ENCODE results near the gene DIP2C. TPM values are rescaled to one million over a fixed set of nuclear protein-coding genes. Genes with fewer than 3 reads are reported as not detected.

Gene DIP2C
- polyA plus RNA-seq, 3 donors: 0.11 TPM; not detected in 2

GRCh38 chr10:239109-239508 is 450.4 kb downstream of the DIP2C start:
- Histone ChIP-seq H3K4me3 (replicated peaks in 1 of 3; ENCODE audit: low read depth in 2 of 3, low read length in 3 of 3) (no peak overlapping the region), H3K79me2 (ENCODE audit: insufficient read depth, low read length) (no peaks in the 10 kb centered on the region), H3K9me3 (replicated peaks in 1 of 2; ENCODE audit: control insufficient read depth in 1 of 2, insufficient read depth in 1 of 2, low read length in 2 of 2) (no peaks in the 10 kb centered on the region), H2AFZ (ENCODE audit: insufficient read depth, low read depth, low read length, poor library complexity, severe bottlenecking) (no peak overlapping the region), H3K27ac (ENCODE audit: low read depth in 1 of 2, low read length in 2 of 2) (no peak overlapping the region), H3K36me3 (replicated peaks in 1 of 2; ENCODE audit: control insufficient read depth in 1 of 2, insufficient read depth in 2 of 2, low read length in 2 of 2) (peaks cover 2 to 50% of the 10 kb centered on the region in 2 donors), H3K27me3 (ENCODE audit: control insufficient read depth in 2 of 2, insufficient read depth in 2 of 2, low read length in 2 of 2) (no peaks in the 10 kb centered on the region), H3K4me2 (replicated peaks; ENCODE audit: extremely low read depth, low read length, poor library complexity, severe bottlenecking) (no peak overlapping the region), H4K20me1 (ENCODE audit: insufficient read depth, low read length) (no peaks in the 10 kb centered on the region), H3K9ac (ENCODE audit: insufficient read depth, low read length, poor library complexity, severe bottlenecking) (no peak overlapping the region), H3K4me1 (ENCODE audit: control insufficient read depth in 1 of 2, insufficient read depth in 2 of 2, low read length in 2 of 2) (no peaks in the 10 kb centered on the region)
- DNase-seq: no peak
- Mint-ChIP-seq H3K27ac (no peak overlapping the region), H3K27me3 (ENCODE audit: low read depth in 3 of 3) (peaks cover 0 to 2% (median 0%) of the 10 kb centered on the region in 3 donors), H3K36me3 (peaks cover 29 to 30% of the 10 kb centered on the region in 2 donors), H3K9me3 (no peaks in the 10 kb centered on the region), H3K4me1 (no peaks in the 10 kb centered on the region), H3K4me3 (no peak overlapping the region)
- intact Hi-C loops (cut with micrococcal nuclease): no loop called here
- WGBS (ENCODE audit: insufficient coverage): 100% methylated on average over 1 of the region's 6 CpGs
- no peak for TF ChIP-seq CTCF (IDR thresholded peaks at IDR 0.05)

- no peak overlapping the region for H3K27ac ChIP-seq (ENCODE audit: low read depth in 1 of 2, low read length in 2 of 2)
- Mint-ChIP-seq H3K9me3 (no peaks in the 10 kb centered on the region), H3K4me3 (no peak overlapping the region), H3K36me3 (peaks cover 22 to 33% of the 10 kb centered on the region in 2 donors), H3K27me3 (ENCODE audit: low read depth in 3 of 3) (no peaks in the 10 kb centered on the region), H3K4me1 (no peaks in the 10 kb centered on the region), H3K27ac (no peak overlapping the region)
- TF ChIP-seq CTCF (IDR thresholded peaks at IDR 0.05): no peak
- no peak overlapping the region for H2AFZ ChIP-seq (ENCODE audit: insufficient read depth, low read depth, low read length, poor library complexity, severe bottlenecking)
- H3K9me3 ChIP-seq (replicated peaks in 1 of 2; ENCODE audit: control insufficient read depth in 1 of 2, insufficient read depth in 1 of 2, low read length in 2 of 2): no peaks in the 10 kb centered on the region
- H3K4me2 ChIP-seq (replicated peaks; ENCODE audit: extremely low read depth, low read length, poor library complexity, severe bottlenecking): no peak overlapping the region
- no peaks in the 10 kb centered on the region for H3K27me3 ChIP-seq (ENCODE audit: control insufficient read depth in 2 of 2, insufficient read depth in 2 of 2, low read length in 2 of 2)
- H3K9ac ChIP-seq (ENCODE audit: insufficient read depth, low read length, poor library complexity, severe bottlenecking): no peak overlapping the region
- no peak overlapping the region for H3K4me3 ChIP-seq (replicated peaks in 1 of 3; ENCODE audit: low read depth in 2 of 3, low read length in 3 of 3)
- peaks cover 2 to 35% of the 10 kb centered on the region in 2 donors for H3K36me3 ChIP-seq (replicated peaks in 1 of 2; ENCODE audit: control insufficient read depth in 1 of 2, insufficient read depth in 2 of 2, low read length in 2 of 2)
- intact Hi-C loops (cut with micrococcal nuclease): no loop called here
- no peaks in the 10 kb centered on the region for H4K20me1 ChIP-seq (ENCODE audit: insufficient read depth, low read length)
- H3K4me1 ChIP-seq (ENCODE audit: control insufficient read depth in 1 of 2, insufficient read depth in 2 of 2, low read length in 2 of 2): no peaks in the 10 kb centered on the region
- no peak for DNase-seq
- WGBS (ENCODE audit: insufficient coverage): 100% methylated on average over 1 of the region's 3 CpGs
- no peaks in the 10 kb centered on the region for H3K79me2 ChIP-seq (ENCODE audit: insufficient read depth, low read length)
Observed at GRCh38 chr10:235915-236314, 453.6 kb downstream of the DIP2C start.

Measured in CD14-positive monocyte (primary cell).